Neural cell (in vitro differentiated cells): ENCODE measurements around the gene CILP2. TPM values are rescaled to one million over a fixed set of nuclear protein-coding genes. Genes with fewer than 3 reads are reported as not detected.

ENCODE experiments used
- H2AFZ ChIP-seq: fragments of 200-600, 300-800 bp; sonication (generic), shearing (Covaris generic); 2 replicates; pipeline ENCODE4 v1.6.0; 2014; ENCODE audit warnings: low read depth, mild to moderate bottlenecking, antibody characterized with exemption, low read length, moderate library complexity
- H3F3A ChIP-seq: fragments of 200-600 bp; shearing (Covaris generic); 2 replicates; pipeline ENCODE4 v1.6.1; 2016; ENCODE audit warnings: mild to moderate bottlenecking, moderate library complexity, mixed read lengths, antibody characterized with exemption, low read length; ENCODE audit not compliant: insufficient read depth, poor library complexity, severe bottlenecking
- H3K27ac ChIP-seq: fragments of 200-600, 300-800 bp; sonication (generic), shearing (Covaris generic); 2 replicates; pipeline ENCODE4 v1.5.1; 2014; ENCODE audit warnings: mild to moderate bottlenecking, low read length, moderate library complexity
- H3K27me3 ChIP-seq: fragments of 300-800, 200-600 bp; sonication (generic), shearing (Covaris generic); 2 replicates; pipeline ENCODE4 v1.6.0; 2014; ENCODE audit warnings: mild to moderate bottlenecking, low read depth, low read length, moderate library complexity; ENCODE audit not compliant: insufficient read depth
- H3K36me3 ChIP-seq: fragments of 300-800, 200-600 bp; sonication (generic), shearing (Covaris generic); 2 replicates; pipeline ENCODE4 v1.5.1; 2014; ENCODE audit warnings: mild to moderate bottlenecking, antibody characterized with exemption, low read length, moderate library complexity; ENCODE audit not compliant: insufficient read depth
- H3K4me2 ChIP-seq: fragments of 300-800, 200-600 bp; sonication (generic), shearing (Covaris generic); 2 replicates; pipeline ENCODE4 v1.6.0; 2014; ENCODE audit warnings: mild to moderate bottlenecking, low read length
- H3K4me3 ChIP-seq: fragments of 300-800, 200-600 bp; sonication (generic), shearing (Covaris generic); 2 replicates; pipeline ENCODE4 v1.5.1; 2014; ENCODE audit warnings: mild to moderate bottlenecking, low read length, moderate library complexity
- H3K79me2 ChIP-seq: fragments of 200-600 bp; shearing (Covaris generic); replicated peaks from 2 replicates; pipeline ENCODE4 v1.6.0; 2014; ENCODE audit warnings: mild to moderate bottlenecking, low read length, moderate library complexity; ENCODE audit not compliant: insufficient read depth
- H3K9ac ChIP-seq: fragments of 300-800, 200-600 bp; sonication (generic), shearing (Covaris generic); 2 replicates; pipeline ENCODE4 v1.6.1; 2016; ENCODE audit warnings: mild to moderate bottlenecking, low read length, mixed read lengths
- H3K9me2 ChIP-seq: fragments of 200-600 bp; shearing (Covaris generic); 2 replicates; pipeline ENCODE4 v1.6.1; 2016; ENCODE audit warnings: mild to moderate bottlenecking, low read length, mixed read lengths; ENCODE audit not compliant: insufficient read depth
- H3K9me3 ChIP-seq: fragments of 200-600, 300-800 bp; sonication (generic), shearing (Covaris generic); 2 replicates; pipeline ENCODE4 v1.6.1; 2016; ENCODE audit warnings: mild to moderate bottlenecking, mixed run types, low read length, moderate library complexity, mixed read lengths
- H4K20me1 ChIP-seq: fragments of 200-600 bp; shearing (Covaris generic); 2 replicates; pipeline ENCODE4 v1.6.1; 2016; ENCODE audit warnings: mild to moderate bottlenecking, mixed run types; ENCODE audit not compliant: insufficient read depth
- CTCF ChIP-seq: fragments of 450-650 bp; IDR thresholded peaks from 2 replicates; pipeline ENCODE4 v1.5.1; 2014; ENCODE audit warnings: antibody characterized with exemption, mild to moderate bottlenecking, moderate library complexity; ENCODE audit not compliant: poor library complexity, severe bottlenecking
- EP300 ChIP-seq: fragments of 450-650 bp; conservative IDR thresholded peaks from 2 replicates; pipeline ENCODE4 v1.6.1; 2014; ENCODE audit warnings: antibody characterized with exemption, mild to moderate bottlenecking, moderate library complexity; ENCODE audit not compliant: poor library complexity, severe bottlenecking
- EZH2 ChIP-seq: fragments of 200-600, 300-800 bp; shearing (Covaris generic), sonication (generic); IDR thresholded peaks from 2 replicates; pipeline ENCODE4 v1.6.1; 2014; ENCODE audit warnings: antibody characterized with exemption, low read length, borderline replicate concordance, mild to moderate bottlenecking; ENCODE audit not compliant: insufficient read depth, poor library complexity, severe bottlenecking
- MXI1 ChIP-seq: fragments of 450-650 bp; conservative IDR thresholded peaks from 2 replicates; pipeline ENCODE4 v1.6.1; 2014; ENCODE audit warnings: antibody characterized with exemption, mild to moderate bottlenecking; ENCODE audit not compliant: poor library complexity, severe bottlenecking
- POLR2AphosphoS5 ChIP-seq: IDR thresholded peaks from 2 replicates; pipeline ENCODE4 v1.6.1; 2012
- RAD21 ChIP-seq: fragments of 450-650 bp; conservative IDR thresholded peaks from 2 replicates; pipeline ENCODE4 v1.6.1; 2014; ENCODE audit warnings: antibody characterized with exemption, mild to moderate bottlenecking, moderate library complexity
- REST ChIP-seq: IDR thresholded peaks from 2 replicates; pipeline ENCODE4 v1.6.1; 2012; ENCODE audit warnings: borderline replicate concordance
- SMC3 ChIP-seq: fragments of 450-650 bp; conservative IDR thresholded peaks from 2 replicates; pipeline ENCODE4 v1.6.1; 2014; ENCODE audit warnings: antibody characterized with exemption, mild to moderate bottlenecking, moderate library complexity; ENCODE audit not compliant: poor library complexity
- TAF1 ChIP-seq: IDR thresholded peaks from 2 replicates; pipeline ENCODE4 v1.6.1; 2012; ENCODE audit warnings: low read depth
- polyA plus RNA-seq: library from polyadenylated mRNA; depleted of rRNA; stranded (reverse); fragments of >200 nt; gene quantifications from 2 replicates; pipeline ENCODE4 v1.2.3, GENCODE V29; 2014

CILP2 gene
- polyA plus RNA-seq, 1 donor from 2014 or later: 0.84 TPM

- Histone ChIP-seq H3K79me2 (no peaks in the 10 kb centered on the region), H3K27me3 (no peaks in the 10 kb centered on the region), H3K9me3 (no peaks in the 10 kb centered on the region), H3K9me2 (no peaks in the 10 kb centered on the region), H3F3A (no peaks in the 10 kb centered on the region), H3K9ac (no peak overlapping the region), H4K20me1 (no peaks in the 10 kb centered on the region), H3K36me3 (no peaks in the 10 kb centered on the region), H3K27ac (no peak overlapping the region), H3K4me3 (no peak overlapping the region), H2AFZ (no peak overlapping the region), H3K4me2 (no peak overlapping the region)
- TF ChIP-seq MXI1 (no peak), EP300 (no peak), POLR2AphosphoS5 (no peak), TAF1 (no peak), CTCF (no peak), EZH2 (no peak), REST (no peak), SMC3 (no peak)
Measured at GRCh38 chr19:19563348-19563848, 25.3 kb downstream of the CILP2 start.

- no peaks in the 10 kb centered on the region for H3K9me2 ChIP-seq
- no peaks in the 10 kb centered on the region for H3K27me3 ChIP-seq
- no peak overlapping the region for H3K4me2 ChIP-seq
- no peaks in the 10 kb centered on the region for H3K36me3 ChIP-seq
- H3K79me2 ChIP-seq: no peaks in the 10 kb centered on the region
- TF ChIP-seq CTCF (no peak), MXI1 (no peak), RAD21 (no peak), EZH2 (no peak)
- H2AFZ ChIP-seq: no peak overlapping the region
- no peak overlapping the region for H3K9ac ChIP-seq
- H3K27ac ChIP-seq: no peak overlapping the region
- no peaks in the 10 kb centered on the region for H4K20me1 ChIP-seq
- no peaks in the 10 kb centered on the region for H3F3A ChIP-seq
- H3K9me3 ChIP-seq: no peaks in the 10 kb centered on the region
- H3K4me3 ChIP-seq: no peak overlapping the region
Measured at GRCh38 chr19:19566306-19566705, 28.2 kb downstream of the CILP2 start.
